WTC11 (cell line): Measurements from ENCODE around the gene RIMS4. TPM values are rescaled to one million over a fixed set of nuclear protein-coding genes. Genes with fewer than 3 reads are reported as not detected.

Source experiments
- ATAC-seq: fragments of 200-7000 bp; cut with Tn5 transposase; 2 replicates; pipeline ENCODE4 v1.10.0; 2021; ENCODE audit warnings: mild to moderate bottlenecking, moderate library complexity
- CTCF ChIA-PET: fragments of 300-600 bp; sonication (Branson Sonifier 250); formaldehyde crosslinking; loops from one replicate; lab custom pipeline; 2021; ENCODE audit warnings: antibody characterized with exemption; lab: Charles Lee
- POLR2A ChIA-PET: fragments of 350-600 bp; sonication (Branson Sonifier 250); formaldehyde crosslinking; loops from one replicate; lab custom pipeline; 2021; ENCODE audit warnings: antibody characterized with exemption; lab: Charles Lee
- DNase-seq: peaks from one replicate; pipeline ENCODE4 v3.0.0; 2021; ENCODE audit warnings: low spot score
- H3K27ac Mint-ChIP-seq: 2 replicates; pipeline ENCODE4 v1.8.0; 2021; ENCODE audit warnings: mixed read lengths
- H3K27me3 Mint-ChIP-seq: 2 replicates; pipeline ENCODE4 v1.8.0; 2021; ENCODE audit warnings: low read depth, mild to moderate bottlenecking, moderate library complexity, mixed read lengths
- H3K36me3 Mint-ChIP-seq: 2 replicates; pipeline ENCODE4 v1.8.0; 2021; ENCODE audit warnings: mixed read lengths
- H3K4me1 Mint-ChIP-seq: 2 replicates; pipeline ENCODE4 v1.8.0; 2022; ENCODE audit warnings: mixed read lengths
- H3K4me3 Mint-ChIP-seq: 2 replicates; pipeline ENCODE4 v1.8.0; 2021; ENCODE audit warnings: mild to moderate bottlenecking, moderate library complexity, mixed read lengths
- H3K9me3 Mint-ChIP-seq: 2 replicates; pipeline ENCODE4 v1.8.0; 2021; ENCODE audit warnings: mixed read lengths
- CBFB ChIP-seq: sonication (generic); formaldehyde crosslinking; IDR thresholded peaks from 2 replicates; pipeline ENCODE4 v1.8.1; 2022; ENCODE audit warnings: mild to moderate bottlenecking, low read depth, missing genetic modification reagents
- ETV6 ChIP-seq: sonication (generic); formaldehyde crosslinking; IDR thresholded peaks from 2 replicates; pipeline ENCODE4 v1.8.1; 2022; ENCODE audit warnings: mild to moderate bottlenecking, missing genetic modification reagents
- FOXJ3 ChIP-seq: sonication (generic); formaldehyde crosslinking; IDR thresholded peaks from 2 replicates; pipeline ENCODE4 v1.9.0; 2021; ENCODE audit warnings: missing genetic modification reagents, mild to moderate bottlenecking, borderline replicate concordance
- KAT7 ChIP-seq: sonication (generic); formaldehyde crosslinking; IDR thresholded peaks from 2 replicates; pipeline ENCODE4 v1.8.1; 2023; ENCODE audit warnings: missing genetic modification reagents, mild to moderate bottlenecking, borderline replicate concordance
- NFE2L1 ChIP-seq: sonication (generic); formaldehyde crosslinking; IDR thresholded peaks from 2 replicates; pipeline ENCODE4 v1.8.1; 2023; ENCODE audit warnings: missing genetic modification reagents
- NR1H2 ChIP-seq: sonication (generic); formaldehyde crosslinking; IDR thresholded peaks from 2 replicates; pipeline ENCODE4 v1.9.0; 2021; ENCODE audit warnings: mild to moderate bottlenecking, moderate library complexity, missing genetic modification reagents
- NR2C2 ChIP-seq: sonication (generic); formaldehyde crosslinking; IDR thresholded peaks from 2 replicates; pipeline ENCODE4 v1.8.0; 2022; ENCODE audit warnings: mild to moderate bottlenecking, missing genetic modification reagents
- RELA ChIP-seq: sonication (generic); formaldehyde crosslinking; IDR thresholded peaks from 2 replicates; pipeline ENCODE4 v1.8.1; 2022; ENCODE audit warnings: missing genetic modification reagents, mild to moderate bottlenecking, borderline replicate concordance
- SP1 ChIP-seq: sonication (generic); formaldehyde crosslinking; conservative IDR thresholded peaks from 2 replicates; pipeline ENCODE4 v1.8.1; 2022; ENCODE audit warnings: missing genetic modification reagents
- TEAD4 ChIP-seq: sonication (generic); formaldehyde crosslinking; IDR thresholded peaks from 2 replicates; pipeline ENCODE4 v1.8.0; 2022; ENCODE audit warnings: mild to moderate bottlenecking, missing genetic modification reagents
- TP53 ChIP-seq: sonication (generic); formaldehyde crosslinking; IDR thresholded peaks from 2 replicates; pipeline ENCODE4 v1.8.1; 2023; ENCODE audit warnings: mild to moderate bottlenecking, missing genetic modification reagents
- ZNF219 ChIP-seq: sonication (generic); formaldehyde crosslinking; IDR thresholded peaks from 2 replicates; pipeline ENCODE4 v1.8.0; 2023; ENCODE audit warnings: missing genetic modification reagents, mild to moderate bottlenecking, borderline replicate concordance
- ZNF232 ChIP-seq: sonication (generic); formaldehyde crosslinking; IDR thresholded peaks from 2 replicates; pipeline ENCODE4 v1.8.0; 2022; ENCODE audit warnings: mild to moderate bottlenecking, missing genetic modification reagents
- ZNF423 ChIP-seq: fragments of 250-450 bp; sonication (Bioruptor Pico); IDR thresholded peaks from 2 replicates; pipeline ENCODE4 v2.1.2; 2022; ENCODE audit warnings: mild to moderate bottlenecking, moderate library complexity
- total RNA-seq: library from RNA; stranded (reverse); gene quantifications from 3 replicates; pipeline ENCODE4 v1.2.3, GENCODE V29; 2021
- TF ChIP-seq, protein P1 (sequence below): sonication (generic); formaldehyde crosslinking; IDR thresholded peaks from 2 replicates; pipeline ENCODE4 v1.8.1; 2023; ENCODE audit warnings: mild to moderate bottlenecking, missing genetic modification reagents, moderate library complexity
- TF ChIP-seq, protein P2 (sequence below): sonication (generic); formaldehyde crosslinking; IDR thresholded peaks from 2 replicates; pipeline ENCODE4 v1.8.1; 2022; ENCODE audit warnings: low read depth, mild to moderate bottlenecking, moderate library complexity, missing genetic modification reagents, borderline replicate concordance
- TF ChIP-seq, protein P3 (sequence below): sonication (generic); formaldehyde crosslinking; IDR thresholded peaks from 2 replicates; pipeline ENCODE4 v1.8.0; 2022; ENCODE audit warnings: mild to moderate bottlenecking, missing genetic modification reagents
- TF ChIP-seq, protein P4 (sequence below): sonication (generic); formaldehyde crosslinking; IDR thresholded peaks from 2 replicates; pipeline ENCODE4 v1.8.1; 2023; ENCODE audit warnings: mild to moderate bottlenecking, missing genetic modification reagents, borderline replicate concordance

Gene RIMS4
- total RNA-seq, 1 experiment from 2014 or later: 24.8 TPM

DNA sequence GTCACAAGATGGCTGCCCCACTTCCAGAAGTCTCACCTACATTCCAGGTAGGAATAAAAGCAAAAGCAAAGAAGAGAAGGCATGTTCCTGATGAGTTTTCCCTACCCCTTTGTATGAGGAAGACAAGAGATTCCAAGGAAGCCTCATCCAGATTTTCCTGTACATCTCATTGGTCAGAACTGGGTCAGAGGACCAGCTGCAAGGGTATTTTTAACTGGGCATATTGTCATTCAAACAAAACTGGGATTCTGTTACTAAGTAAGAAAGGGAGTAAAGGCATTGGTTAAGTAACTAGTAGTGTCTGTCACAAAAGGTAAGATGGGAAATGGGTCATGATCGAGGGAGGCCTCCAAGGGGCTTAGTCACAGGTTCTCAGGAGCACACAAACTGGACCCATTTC lies 28.2 kb upstream of the RIMS4 start (continued):
- no peak for TF ChIP-seq FOXJ3 (CRISPR knock-in tag)
- TF ChIP-seq, protein P1, sequence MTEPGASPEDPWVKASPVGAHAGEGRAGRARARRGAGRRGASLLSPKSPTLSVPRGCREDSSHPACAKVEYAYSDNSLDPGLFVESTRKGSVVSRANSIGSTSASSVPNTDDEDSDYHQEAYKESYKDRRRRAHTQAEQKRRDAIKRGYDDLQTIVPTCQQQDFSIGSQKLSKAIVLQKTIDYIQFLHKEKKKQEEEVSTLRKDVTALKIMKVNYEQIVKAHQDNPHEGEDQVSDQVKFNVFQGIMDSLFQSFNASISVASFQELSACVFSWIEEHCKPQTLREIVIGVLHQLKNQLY (CRISPR knock-in tag): no peak
- TF ChIP-seq ZNF423 (CRISPR knock-in tag): no peak
- TF ChIP-seq, protein P2, sequence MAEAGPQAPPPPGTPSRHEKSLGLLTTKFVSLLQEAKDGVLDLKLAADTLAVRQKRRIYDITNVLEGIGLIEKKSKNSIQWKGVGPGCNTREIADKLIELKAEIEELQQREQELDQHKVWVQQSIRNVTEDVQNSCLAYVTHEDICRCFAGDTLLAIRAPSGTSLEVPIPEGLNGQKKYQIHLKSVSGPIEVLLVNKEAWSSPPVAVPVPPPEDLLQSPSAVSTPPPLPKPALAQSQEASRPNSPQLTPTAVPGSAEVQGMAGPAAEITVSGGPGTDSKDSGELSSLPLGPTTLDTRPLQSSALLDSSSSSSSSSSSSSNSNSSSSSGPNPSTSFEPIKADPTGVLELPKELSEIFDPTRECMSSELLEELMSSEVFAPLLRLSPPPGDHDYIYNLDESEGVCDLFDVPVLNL (CRISPR knock-in tag): no peak
- TF ChIP-seq, all 79 proteins: peak for 0

DNA sequence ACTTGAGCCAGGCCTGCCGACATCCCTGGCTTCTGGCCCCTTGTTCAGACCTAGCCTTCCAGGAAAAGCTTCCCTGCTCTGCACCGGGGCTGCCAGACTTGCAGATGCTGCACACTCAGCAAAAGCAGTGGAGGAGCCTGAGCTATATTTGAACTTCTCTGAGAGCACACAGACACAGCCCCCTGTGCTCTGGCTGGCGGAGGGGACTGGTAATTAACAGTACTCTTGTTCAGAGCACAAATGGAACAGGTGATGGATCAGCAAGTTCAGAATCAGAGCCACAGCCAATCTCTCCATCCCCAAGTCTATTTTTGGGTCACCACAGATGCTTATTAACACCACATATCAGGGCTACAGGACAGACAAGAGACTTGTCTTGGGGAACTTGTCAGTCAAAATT lies 27.6 kb upstream of the RIMS4 start:
- Mint-ChIP-seq H3K27me3 (peaks cover 4% of the 10 kb centered on the region), H3K4me1 (no peaks in the 10 kb centered on the region), H3K4me3 (no peak overlapping the region), H3K36me3 (peaks cover 4% of the 10 kb centered on the region), H3K27ac (no peak overlapping the region), H3K9me3 (peaks cover 19% of the 10 kb centered on the region)
- ATAC-seq: no peak
- ChIA-PET CTCF (no interaction called here), POLR2A (no interaction called here)
- TF ChIP-seq NR2C2 (CRISPR knock-in tag) (no peak), KAT7 (no peak), SP1 (CRISPR knock-in tag) (no peak), TEAD4 (CRISPR knock-in tag) (no peak), ZNF219 (CRISPR knock-in tag) (no peak), NR1H2 (CRISPR knock-in tag) (no peak), RELA (CRISPR knock-in tag) (no peak), CBFB (CRISPR knock-in tag) (no peak), ZNF232 (CRISPR knock-in tag) (no peak), TP53 (CRISPR knock-in tag) (no peak)
- TF ChIP-seq, protein P3, sequence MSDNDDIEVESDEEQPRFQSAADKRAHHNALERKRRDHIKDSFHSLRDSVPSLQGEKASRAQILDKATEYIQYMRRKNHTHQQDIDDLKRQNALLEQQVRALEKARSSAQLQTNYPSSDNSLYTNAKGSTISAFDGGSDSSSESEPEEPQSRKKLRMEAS (CRISPR knock-in tag): no peak
- TF ChIP-seq, protein P4, sequence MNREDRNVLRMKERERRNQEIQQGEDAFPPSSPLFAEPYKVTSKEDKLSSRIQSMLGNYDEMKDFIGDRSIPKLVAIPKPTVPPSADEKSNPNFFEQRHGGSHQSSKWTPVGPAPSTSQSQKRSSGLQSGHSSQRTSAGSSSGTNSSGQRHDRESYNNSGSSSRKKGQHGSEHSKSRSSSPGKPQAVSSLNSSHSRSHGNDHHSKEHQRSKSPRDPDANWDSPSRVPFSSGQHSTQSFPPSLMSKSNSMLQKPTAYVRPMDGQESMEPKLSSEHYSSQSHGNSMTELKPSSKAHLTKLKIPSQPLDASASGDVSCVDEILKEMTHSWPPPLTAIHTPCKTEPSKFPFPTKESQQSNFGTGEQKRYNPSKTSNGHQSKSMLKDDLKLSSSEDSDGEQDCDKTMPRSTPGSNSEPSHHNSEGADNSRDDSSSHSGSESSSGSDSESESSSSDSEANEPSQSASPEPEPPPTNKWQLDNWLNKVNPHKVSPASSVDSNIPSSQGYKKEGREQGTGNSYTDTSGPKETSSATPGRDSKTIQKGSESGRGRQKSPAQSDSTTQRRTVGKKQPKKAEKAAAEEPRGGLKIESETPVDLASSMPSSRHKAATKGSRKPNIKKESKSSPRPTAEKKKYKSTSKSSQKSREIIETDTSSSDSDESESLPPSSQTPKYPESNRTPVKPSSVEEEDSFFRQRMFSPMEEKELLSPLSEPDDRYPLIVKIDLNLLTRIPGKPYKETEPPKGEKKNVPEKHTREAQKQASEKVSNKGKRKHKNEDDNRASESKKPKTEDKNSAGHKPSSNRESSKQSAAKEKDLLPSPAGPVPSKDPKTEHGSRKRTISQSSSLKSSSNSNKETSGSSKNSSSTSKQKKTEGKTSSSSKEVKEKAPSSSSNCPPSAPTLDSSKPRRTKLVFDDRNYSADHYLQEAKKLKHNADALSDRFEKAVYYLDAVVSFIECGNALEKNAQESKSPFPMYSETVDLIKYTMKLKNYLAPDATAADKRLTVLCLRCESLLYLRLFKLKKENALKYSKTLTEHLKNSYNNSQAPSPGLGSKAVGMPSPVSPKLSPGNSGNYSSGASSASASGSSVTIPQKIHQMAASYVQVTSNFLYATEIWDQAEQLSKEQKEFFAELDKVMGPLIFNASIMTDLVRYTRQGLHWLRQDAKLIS: no peak
- DNase-seq: no peak

DNA sequence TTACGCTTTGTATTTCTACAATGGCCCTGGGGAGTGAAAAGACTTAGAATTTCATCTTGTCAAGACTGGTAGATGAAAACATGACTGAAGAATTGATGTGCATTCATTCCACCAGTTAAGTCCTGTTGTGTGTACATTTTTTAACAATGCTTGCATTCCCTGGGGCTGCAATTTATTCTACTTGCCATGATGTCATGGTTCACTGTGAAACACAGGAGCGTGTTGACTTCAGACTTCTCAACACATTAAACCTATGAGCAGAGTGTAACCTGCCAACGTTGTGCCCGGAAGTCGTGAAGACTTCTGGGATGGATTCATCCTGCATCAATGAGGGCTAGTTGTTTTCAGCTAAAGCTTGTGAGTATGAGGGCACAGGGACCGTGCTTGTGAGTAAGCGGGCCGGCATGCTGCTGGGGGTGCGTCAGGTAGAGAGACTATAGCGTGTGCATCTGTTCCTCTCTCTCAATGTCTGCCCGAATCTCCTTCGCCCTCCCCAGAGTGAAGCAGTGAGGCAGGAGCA lies 26.3 kb upstream of the RIMS4 start:
- Mint-ChIP-seq H3K27ac (no peak overlapping the region), H3K36me3 (peaks cover 4% of the 10 kb centered on the region), H3K4me3 (no peak overlapping the region), H3K4me1 (no peaks in the 10 kb centered on the region), H3K9me3 (peaks cover 19% of the 10 kb centered on the region), H3K27me3 (peaks cover 4% of the 10 kb centered on the region)
- ChIA-PET POLR2A (no interaction called here), CTCF (no interaction called here)
- no peak for DNase-seq
- no peak for ATAC-seq
- TF ChIP-seq TP53 (CRISPR knock-in tag): no peak
- TF ChIP-seq ETV6: no peak
- TF ChIP-seq NFE2L1 (CRISPR knock-in tag): no peak
